CD4-positive, alpha-beta T cell treated with Interleukin-21 for 1 hour (primary cell): ENCODE results near the gene CAMK1.

Experiments
- DNase-seq: peaks from one replicate; pipeline ENCODE4 v3.0.0-alpha.2; 2020

CAMK1 gene

GRCh38 chr3:9732080-9732739, 37.5 kb downstream of the CAMK1 start:
- DNase-seq, result peak; percentile 64

GRCh38 chr3:9731206-9732079, 38.3 kb downstream of the CAMK1 start, which contains the start of gene BRPF1:
BRPF1 (plus strand) TSS chr3:9731735; CDS start chr3:9734141, 2,406 bp downstream.
- peak; percentile 100 for DNase-seq

- DNase-seq, result no peak
Measured at GRCh38 chr3:9730657-9731205, 39.0 kb downstream of the CAMK1 start.

- DNase-seq, result no peak
Measured at GRCh38 chr3:9729419-9729818, 40.3 kb downstream of the CAMK1 start.

GRCh38 chr3:9727743-9728142, 42.0 kb downstream of the CAMK1 start:
- no peak for DNase-seq

GRCh38 chr3:9727041-9727595, 42.6 kb downstream of the CAMK1 start:
- DNase-seq, result peak; percentile 75

- no peak for DNase-seq
Measured at GRCh38 chr3:9725775-9726515, 43.8 kb downstream of the CAMK1 start.

- no peak for DNase-seq
Measured at GRCh38 chr3:9721700-9722060, 48.1 kb downstream of the CAMK1 start.

GRCh38 chr3:9721015-9721699, 48.6 kb downstream of the CAMK1 start:
- DNase-seq, result no peak

GRCh38 chr3:9718118-9718517, 51.6 kb downstream of the CAMK1 start:
- DNase-seq, result no peak

- no peak for DNase-seq
Measured at GRCh38 chr3:9717563-9717962, 52.2 kb downstream of the CAMK1 start.

- no peak for DNase-seq
Measured at GRCh38 chr3:9716801-9717555, 52.8 kb downstream of the CAMK1 start.

GRCh38 chr3:9715764-9716437, 53.8 kb downstream of the CAMK1 start:
- peak; percentile 42 for DNase-seq

- DNase-seq, result no peak
Measured at GRCh38 chr3:9715136-9715535, 54.6 kb downstream of the CAMK1 start.

GRCh38 chr3:9713142-9713541, 56.6 kb downstream of the CAMK1 start:
- no peak for DNase-seq

GRCh38 chr3:9712415-9712814, 57.3 kb downstream of the CAMK1 start:
- no peak for DNase-seq

GRCh38 chr3:9710174-9710739, 59.5 kb downstream of the CAMK1 start:
- DNase-seq, result no peak
